Left ventricle myocardium inferior (tissue), 1 donor: Measurements from ENCODE around the gene PPP1R13B. TPM values are rescaled to one million over a fixed set of nuclear protein-coding genes. Genes with fewer than 3 reads are reported as not detected.
A peak's percentile ranks its signal among the peaks of the same experiment; 100 is the strongest.

Experiments used
- DNase-seq: peaks from one replicate; pipeline ENCODE4 v3.0.0-alpha.2; 2020
- H3K27ac ChIP-seq: fragments of 200-600 bp; replicated peaks from 2 replicates; pipeline ENCODE4 v1.8.0; 2021
- H3K27me3 ChIP-seq: fragments of 200-600 bp; 2 replicates; pipeline ENCODE4 v1.8.0; 2021; ENCODE audit warnings: low read depth
- H3K36me3 ChIP-seq: fragments of 200-600 bp; 2 replicates; pipeline ENCODE4 v1.8.0; 2021
- H3K4me1 ChIP-seq: fragments of 200-600 bp; 2 replicates; pipeline ENCODE4 v1.8.0; 2021
- H3K4me3 ChIP-seq: fragments of 200-600 bp; 2 replicates; pipeline ENCODE4 v1.8.0; 2021; ENCODE audit warnings: mild to moderate bottlenecking, moderate library complexity
- H3K9me3 ChIP-seq: fragments of 200-600 bp; replicated peaks from 2 replicates; pipeline ENCODE4 v1.8.0; 2021
- intact Hi-C: fragments of 100-400 bp; cut with micrococcal nuclease; formaldehyde crosslinking; loops from one replicate; pipeline ENCODE4 v1.11.0; 2022
- total RNA-seq: library from RNA; stranded (reverse); fragmentation: NEBNext Ultra II Directional; extraction: Animal tissue kit (Norgen Biotek cat#: 25700); gene quantifications from one replicate; pipeline ENCODE4 v1.2.1, GENCODE V29; 2021
- TF ChIP-seq, protein P1 (sequence below): fragments of 200-600 bp; IDR thresholded peaks from 2 replicates; pipeline ENCODE4 v1.8.0; 2021; ENCODE audit warnings: antibody characterized with exemption, mild to moderate bottlenecking, borderline replicate concordance
- donor health status: DM: no; HTN: yes; CAD: no; lungs with severe emphysema.

PPP1R13B gene
- total RNA-seq, 1 donor from 2014 or later: 104 TPM

DNA sequence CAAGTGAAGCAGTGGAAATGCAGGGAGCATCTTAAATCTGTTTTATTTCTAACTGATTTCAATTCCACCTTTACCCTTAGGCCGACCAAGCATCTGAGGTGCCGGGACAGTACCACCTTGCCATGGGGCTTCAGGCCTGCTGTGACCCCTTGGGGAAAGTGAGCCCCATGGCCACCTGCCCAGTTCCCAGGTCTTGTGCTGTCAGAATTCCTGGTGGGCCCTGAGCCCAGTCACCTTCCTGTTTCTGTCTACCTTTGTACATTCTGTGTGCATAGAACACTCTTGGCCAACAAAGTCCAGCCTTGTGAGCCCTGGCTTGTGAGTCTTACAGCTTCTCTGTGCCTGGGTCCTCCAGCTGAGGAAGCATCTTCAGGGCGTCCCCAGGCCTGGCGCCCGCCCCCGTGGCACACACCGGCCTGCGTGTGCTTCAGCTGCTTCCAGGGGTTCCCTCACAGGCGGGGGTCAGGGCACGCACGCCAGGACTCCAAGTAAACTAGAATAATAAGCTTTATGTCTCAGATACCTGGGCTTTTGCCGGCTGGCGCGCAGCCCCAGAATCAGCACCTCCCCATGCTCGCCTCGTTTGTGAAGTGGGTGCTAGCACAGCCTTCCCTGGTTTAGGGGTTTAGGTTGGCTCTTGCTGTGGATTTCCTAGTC lies 121.5 kb downstream of the PPP1R13B start:
- no peak overlapping the region for H3K27ac ChIP-seq
- no peak overlapping the region for H3K4me3 ChIP-seq
- intact Hi-C loops: no loop called here
- H3K9me3 ChIP-seq: no peaks in the 10 kb centered on the region
- DNase-seq: no peak
- H3K27me3 ChIP-seq: no peaks in the 10 kb centered on the region
- TF ChIP-seq, protein P1, sequence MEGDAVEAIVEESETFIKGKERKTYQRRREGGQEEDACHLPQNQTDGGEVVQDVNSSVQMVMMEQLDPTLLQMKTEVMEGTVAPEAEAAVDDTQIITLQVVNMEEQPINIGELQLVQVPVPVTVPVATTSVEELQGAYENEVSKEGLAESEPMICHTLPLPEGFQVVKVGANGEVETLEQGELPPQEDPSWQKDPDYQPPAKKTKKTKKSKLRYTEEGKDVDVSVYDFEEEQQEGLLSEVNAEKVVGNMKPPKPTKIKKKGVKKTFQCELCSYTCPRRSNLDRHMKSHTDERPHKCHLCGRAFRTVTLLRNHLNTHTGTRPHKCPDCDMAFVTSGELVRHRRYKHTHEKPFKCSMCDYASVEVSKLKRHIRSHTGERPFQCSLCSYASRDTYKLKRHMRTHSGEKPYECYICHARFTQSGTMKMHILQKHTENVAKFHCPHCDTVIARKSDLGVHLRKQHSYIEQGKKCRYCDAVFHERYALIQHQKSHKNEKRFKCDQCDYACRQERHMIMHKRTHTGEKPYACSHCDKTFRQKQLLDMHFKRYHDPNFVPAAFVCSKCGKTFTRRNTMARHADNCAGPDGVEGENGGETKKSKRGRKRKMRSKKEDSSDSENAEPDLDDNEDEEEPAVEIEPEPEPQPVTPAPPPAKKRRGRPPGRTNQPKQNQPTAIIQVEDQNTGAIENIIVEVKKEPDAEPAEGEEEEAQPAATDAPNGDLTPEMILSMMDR: no peak
- H3K36me3 ChIP-seq: peaks cover 28% of the 10 kb centered on the region
- peaks cover 73% of the 10 kb centered on the region for H3K4me1 ChIP-seq

DNA sequence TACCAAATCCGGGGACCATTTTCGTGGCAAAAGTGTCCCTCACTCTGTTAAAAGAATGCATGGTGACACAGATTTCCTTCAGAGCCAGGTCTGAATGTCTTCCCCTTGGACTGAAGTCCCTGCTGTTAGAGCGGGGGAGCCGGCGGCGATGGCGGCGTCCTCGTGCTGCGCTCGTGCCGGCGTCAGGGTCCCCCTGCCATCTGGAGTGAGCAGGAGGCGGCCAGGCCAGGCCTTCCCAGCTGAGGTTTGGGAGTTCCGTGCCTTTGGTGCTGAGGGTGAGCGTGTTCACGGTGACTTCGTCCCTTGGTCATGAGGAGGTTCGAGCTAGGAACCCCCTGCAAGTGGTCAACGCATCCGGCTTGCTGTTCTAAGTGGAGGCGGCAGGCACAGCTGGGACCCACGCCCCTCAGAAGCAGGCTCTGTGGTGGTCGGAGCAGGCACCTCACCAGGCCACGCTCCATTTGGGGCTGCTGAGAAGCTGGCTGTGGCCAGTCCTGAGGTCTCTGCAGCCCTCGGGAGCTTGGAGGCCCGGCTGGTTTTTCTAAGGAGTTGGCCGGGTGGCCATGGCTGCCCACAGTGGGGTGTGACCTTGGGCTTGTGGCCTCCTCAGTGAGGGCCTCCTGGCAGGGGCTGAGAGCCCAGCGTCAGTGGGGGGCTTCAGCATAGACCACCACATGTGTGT lies 122.2 kb downstream of the PPP1R13B start:
- Histone ChIP-seq H3K4me1 (peaks cover 66% of the 10 kb centered on the region), H3K36me3 (peaks cover 28% of the 10 kb centered on the region), H3K27ac (no peak overlapping the region), H3K27me3 (no peaks in the 10 kb centered on the region), H3K9me3 (no peaks in the 10 kb centered on the region), H3K4me3 (no peak overlapping the region)
- DNase-seq: no peak
- intact Hi-C loops: no loop called here
- TF ChIP-seq, protein P1: no peak

DNA sequence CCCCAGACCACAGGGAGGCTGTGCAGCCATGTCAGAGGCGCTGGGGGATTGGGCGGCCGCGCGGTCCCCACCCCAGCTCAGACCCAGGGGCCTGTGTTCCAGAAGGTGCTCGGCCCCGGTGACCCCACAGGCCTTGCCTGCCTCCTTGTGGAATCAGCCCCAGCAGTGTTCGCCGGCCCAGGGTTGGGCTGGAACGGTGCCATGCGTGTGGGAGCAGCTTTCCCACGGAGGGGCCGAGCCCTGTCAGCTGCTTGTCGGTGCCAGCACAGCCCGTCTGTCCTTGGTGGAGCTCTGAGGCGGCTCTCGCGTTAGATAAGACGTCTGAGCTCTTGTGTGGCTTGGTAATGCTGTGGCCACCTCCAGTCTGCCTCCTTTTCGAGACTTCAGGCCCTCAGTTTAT lies 123.3 kb downstream of the PPP1R13B start:
- H3K9me3 ChIP-seq: no peaks in the 10 kb centered on the region
- H3K27me3 ChIP-seq: no peaks in the 10 kb centered on the region
- intact Hi-C loops: no loop called here
- H3K36me3 ChIP-seq: peaks cover 18% of the 10 kb centered on the region
- peaks cover 57% of the 10 kb centered on the region for H3K4me1 ChIP-seq
- H3K4me3 ChIP-seq: no peak overlapping the region
- peak overlapping the region; percentile 71 for H3K27ac ChIP-seq
- TF ChIP-seq, protein P1: peak; percentile 36
- peak; percentile 75 for DNase-seq

DNA sequence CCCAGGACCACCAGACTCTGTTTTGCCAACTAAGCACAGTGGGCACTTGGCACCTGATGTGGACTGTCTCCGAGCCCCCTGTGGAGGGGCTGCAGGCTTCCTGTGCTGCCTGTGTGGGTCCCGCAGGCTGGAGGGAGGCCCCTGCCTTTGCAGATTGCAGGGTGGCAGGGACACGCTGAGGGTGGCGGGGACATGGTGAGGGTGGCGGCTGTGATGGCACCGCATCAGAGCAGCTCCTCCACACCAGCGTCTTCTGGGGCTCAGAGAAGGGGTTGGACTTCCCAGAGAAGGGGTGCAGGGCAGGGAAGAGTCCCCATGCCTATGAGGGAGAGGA lies 123.7 kb downstream of the PPP1R13B start:
- Histone ChIP-seq H3K27ac (peak overlapping the region; percentile 71), H3K4me3 (no peak overlapping the region), H3K9me3 (no peaks in the 10 kb centered on the region), H3K4me1 (peaks cover 57% of the 10 kb centered on the region), H3K36me3 (peaks cover 14% of the 10 kb centered on the region), H3K27me3 (no peaks in the 10 kb centered on the region)
- TF ChIP-seq, protein P1: no peak
- no peak for DNase-seq
- intact Hi-C loops: no loop called here

DNA sequence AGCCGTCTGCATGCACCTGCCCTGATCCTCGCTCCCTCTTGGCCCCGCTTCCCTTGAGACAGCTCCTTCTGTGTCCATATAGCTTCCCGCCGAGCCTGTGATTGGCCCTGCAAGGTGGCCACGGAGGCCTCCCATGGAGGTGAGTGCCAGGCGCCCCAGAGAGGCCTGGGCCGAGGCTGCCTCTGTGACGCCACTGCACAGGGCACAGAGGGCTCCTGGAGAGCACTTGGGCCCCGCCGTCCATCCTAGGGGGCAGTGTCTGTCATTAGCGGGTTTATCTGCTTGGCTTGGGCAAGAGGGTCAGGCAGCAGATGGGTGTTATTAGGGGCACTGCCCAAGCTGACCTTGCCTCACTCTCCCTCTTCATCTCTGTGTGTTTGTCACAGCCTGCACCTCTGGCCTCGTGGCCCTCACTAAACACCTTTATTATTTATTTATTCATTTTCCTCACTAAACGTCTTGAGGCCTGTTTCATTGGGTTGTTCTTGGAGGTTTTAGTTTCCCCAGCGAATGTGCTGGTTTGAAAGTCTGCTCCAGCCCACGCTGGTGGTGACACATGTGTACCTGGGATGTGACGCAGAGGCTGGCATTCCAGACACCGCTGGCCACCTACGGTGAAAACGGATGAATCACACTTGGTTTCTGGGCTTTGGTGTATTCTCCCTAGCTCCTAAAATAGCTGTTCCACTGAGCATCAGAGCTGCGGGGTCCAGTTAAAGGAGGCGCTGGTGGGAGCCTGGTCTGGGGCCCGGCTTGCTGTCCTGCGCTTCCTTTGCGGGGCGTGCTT lies 125.8 kb downstream of the PPP1R13B start:
- H3K27ac ChIP-seq: no peak overlapping the region
- no peak for DNase-seq

More for the DNA sequence above, 125.8 kb downstream of the PPP1R13B start:
- Histone ChIP-seq H3K4me1 (peaks cover 78% of the 10 kb centered on the region), H3K9me3 (no peaks in the 10 kb centered on the region), H3K4me3 (no peak overlapping the region), H3K36me3 (no peaks in the 10 kb centered on the region), H3K27me3 (no peaks in the 10 kb centered on the region)
- TF ChIP-seq, protein P1: no peak
- intact Hi-C loops: no loop called here
